Adrenal gland (tissue), 12 donors: ENCODE measurements around the gene SH2D4B. TPM values are rescaled to one million over a fixed set of nuclear protein-coding genes. Genes with fewer than 3 reads are reported as not detected.

Experiments
- DNase-seq, 7 donors: peaks; one replicate each; pipeline ENCODE4 v3.0.0-alpha.2; 2019 to 2020
- H3K27ac ChIP-seq, 5 donors: fragments of 200-600 bp; sonication (generic) in 4 of 5; 1 replicate in 3 of 5; 2 replicates in 2 of 5; pipeline versions ENCODE4 v1.5.1 to v1.8.0; 2016 to 2020; ENCODE audit warnings: mild to moderate bottlenecking in 1 of 5
- H3K27me3 ChIP-seq: fragments of 200-600 bp; 2 replicates; pipeline ENCODE4 v1.8.0; 2021
- H3K36me3 ChIP-seq, 2 donors: fragments of 200-600 bp; replicated peaks in 1 of 2; 1 replicate in 1 of 2; 2 replicates in 1 of 2; pipeline versions ENCODE4 v1.5.1 to v1.8.0; 2018 to 2022
- H3K4me1 ChIP-seq, 2 donors: fragments of 200-600 bp; replicated peaks in 1 of 2; 1 replicate in 1 of 2; 2 replicates in 1 of 2; pipeline versions ENCODE4 v1.5.1 to v1.8.0; 2018 to 2021
- H3K4me3 ChIP-seq, 4 donors: fragments of 200-600 bp; sonication (generic) in 3 of 4; one replicate each; pipeline ENCODE4 v1.5.1; 2016 to 2018
- H3K9me3 ChIP-seq, 3 donors: fragments of 200-600 bp; sonication (generic) in 1 of 3; replicated peaks in 1 of 3; 1 replicate in 2 of 3; 2 replicates in 1 of 3; pipeline versions ENCODE4 v1.5.1 to v1.8.0; 2016 to 2021
- CTCF ChIP-seq, 6 experiments: fragments of 450-650 bp in 4 of 6; fragments of 200-600 bp in 2 of 6; sonication (generic) in 1 of 6; IDR thresholded peaks; 1 replicate in 5 of 6; 2 replicates in 1 of 6; pipeline versions ENCODE4 v1.5.1 to v1.8.0; 2016 to 2021; ENCODE audit warnings: antibody characterized with exemption in 6 of 6, mild to moderate bottlenecking in 2 of 6, moderate library complexity in 1 of 6
- POLR2A ChIP-seq, 2 donors: fragments of 450-650 bp; IDR thresholded peaks; one replicate each; pipeline ENCODE4 v1.6.1; 2017; ENCODE audit warnings: antibody characterized with exemption in 2 of 2, mild to moderate bottlenecking in 2 of 2, moderate library complexity in 1 of 2
- WGBS, 4 donors: extraction: QIAGEN DNeasy Blood & Tissue Kit in 2 of 4; methylation state at CpG; one replicate each; pipeline versions ENCODE4 v1.1.5 to v1.1.7; 2013 to 2017; 5-methylcytosine and 5-hydroxymethylcytosine counted together
- intact Hi-C, 2 donors: fragments of 100-400 bp; cut with DNase I; formaldehyde crosslinking; loops; one replicate each; pipeline versions ENCODE4 v1.14.1 to v1.15.0; 2022 to 2023
- polyA plus RNA-seq, 3 donors: library from polyadenylated mRNA; stranded (reverse); fragments of 200-250 nt in 2 of 3; fragments of 350-450 nt in 1 of 3; fragmentation: Illumina TruSeq in 1 of 3; extraction: RNeasy Lipid Tissue Mini Kit (QIAGEN cat#74804) in 1 of 3; gene quantifications; one replicate each; pipeline ENCODE4 v1.2.3, GENCODE V29; 2013 to 2014
- total RNA-seq, 9 donors: library from RNA; depleted of rRNA in 4 of 9; stranded (reverse); fragments of >200 nt in 4 of 9; fragments of 120-200 nt in 1 of 9; fragmentation: NEBNext Ultra II Directional in 1 of 9; extraction: Animal tissue kit (Norgen Biotek cat#: 25700) in 1 of 9; gene quantifications; one replicate each; pipeline versions ENCODE4 v1.1.0 to v1.2.4, GENCODE V29; 2013 to 2023
- donor health status: healthy with polysubstance abuse.
- donor health status: Bipolar disorder and iron deficiency.
- donor health status: DM: yes; HTN: yes; CAD: no.
- donor health status: DM: no; HTN: no; CAD: no.
- donor health status: DM: no; HTN: no; CAD: no.
- donor health status: DM: yes; HTN: yes; CAD: no.

The SH2D4B gene
- total and polyA plus RNA-seq, 12 donors = 0.06 to 0.35 (median 0.07) TPM; not detected in 9

GRCh38 chr10:80598084-80598798 is 60.5 kb downstream of the SH2D4B start:
- H3K4me3 ChIP-seq = no peak overlapping the region
- 62 to 79% (median 63%) methylated on average over 3 of the region's 3 CpGs for WGBS, 4 donors
- intact Hi-C loops = no loop called here
- no peak for TF ChIP-seq CTCF (IDR thresholded peaks at IDR 0.05)
- TF ChIP-seq POLR2A (IDR thresholded peaks at IDR 0.05) = no peak
- H3K36me3 ChIP-seq = no peaks in the 10 kb centered on the region
- H3K9me3 ChIP-seq = no peaks in the 10 kb centered on the region
- no peaks in the 10 kb centered on the region for H3K4me1 ChIP-seq
- no peaks in the 10 kb centered on the region for H3K27me3 ChIP-seq
- H3K27ac ChIP-seq = no peak overlapping the region
- peak in 1 of 7 donors; percentile 4 for DNase-seq

GRCh38 chr10:80598951-80599350 is 61.2 kb downstream of the SH2D4B start:
- Histone ChIP-seq H3K4me3 (no peak overlapping the region), H3K36me3 (no peaks in the 10 kb centered on the region), H3K27ac (no peak overlapping the region), H3K4me1 (no peaks in the 10 kb centered on the region), H3K27me3 (no peaks in the 10 kb centered on the region), H3K9me3 (no peaks in the 10 kb centered on the region)
- DNase-seq = no peak
- 87 to 88% (median 87%) methylated on average over 6 of the region's 6 CpGs for WGBS, 4 donors
- TF ChIP-seq CTCF (IDR thresholded peaks at IDR 0.05) = no peak
- no peak for TF ChIP-seq POLR2A (IDR thresholded peaks at IDR 0.05)
- intact Hi-C loops = no loop called here

- DNase-seq = peak in 5 of 7 donors; percentile 14 to 54 (median 20)
- Histone ChIP-seq H3K4me1 (no peaks in the 10 kb centered on the region), H3K9me3 (no peaks in the 10 kb centered on the region), H3K36me3 (no peaks in the 10 kb centered on the region), H3K27ac (no peak overlapping the region), H3K4me3 (no peak overlapping the region), H3K27me3 (no peaks in the 10 kb centered on the region)
- WGBS, 4 donors = 40 to 46% (median 43%) methylated on average over 7 to 8 of the region's 8 CpGs
- intact Hi-C loops = no loop called here
- TF ChIP-seq CTCF (IDR thresholded peaks at IDR 0.05) (peak in 5 of 6 experiments; percentile 12 to 50 (median 44)), POLR2A (IDR thresholded peaks at IDR 0.05) (no peak)
These were observed 61.7 kb downstream of the SH2D4B start for GRCh38 chr10:80599424-80599847.

GRCh38 chr10:80600256-80600655 is 62.6 kb downstream of the SH2D4B start:
- 86 to 95% (median 90%) methylated on average over 3 of the region's 3 CpGs for WGBS, 4 donors

More at GRCh38 chr10:80600256-80600655, 62.6 kb downstream of the SH2D4B start:
- no peak overlapping the region for H3K27ac ChIP-seq
- intact Hi-C loops = no loop called here
- H3K9me3 ChIP-seq = no peaks in the 10 kb centered on the region
- H3K36me3 ChIP-seq = no peaks in the 10 kb centered on the region
- H3K4me1 ChIP-seq = no peaks in the 10 kb centered on the region
- no peak for DNase-seq
- TF ChIP-seq POLR2A (IDR thresholded peaks at IDR 0.05) = no peak
- TF ChIP-seq CTCF (IDR thresholded peaks at IDR 0.05) = no peak
- H3K27me3 ChIP-seq = no peaks in the 10 kb centered on the region
- H3K4me3 ChIP-seq = no peak overlapping the region
